ENCODE measurements around the gene INPP5D. TPM values are rescaled to one million over a fixed set of nuclear protein-coding genes. Genes with fewer than 3 reads are reported as not detected.
"Not testable (repeated sequence)": the region's sequence is repeated elsewhere in the genome, so short reads cannot be mapped to it uniquely, and the experiment has no call there.

The INPP5D gene
- total RNA-seq, 4 donors from 2014 or later: 22.8 to 55.3 (median 42.1) TPM

GRCh38 chr2:233012301-233012971 lies 47.7 kb upstream of the INPP5D start:
- H3K4me3 ChIP-seq: peak overlapping the region in 1 of 4 donors; percentile 5
- no peak for TF ChIP-seq POLR2A (IDR thresholded peaks at IDR 0.05)
- no peak for TF ChIP-seq CTCF (IDR thresholded peaks at IDR 0.05)
- no peak for TF ChIP-seq EP300 (IDR thresholded peaks at IDR 0.05)
- peak overlapping the region in 1 of 4 donors; percentile 53 for H3K27ac ChIP-seq
- H3K27me3 ChIP-seq: no peaks in the 10 kb centered on the region
- no peak for DNase-seq (ENCODE audit: low spot score in 2 of 2)
- peaks cover 0 to 13% (median 0%) of the 10 kb centered on the region in 4 donors for H3K4me1 ChIP-seq
- 52 to 60% methylated on average over 12 of the region's 12 CpGs for WGBS, 2 donors
- peaks cover 0 to 2% (median 0%) of the 10 kb centered on the region in 4 donors for H3K9me3 ChIP-seq
- no peaks in the 10 kb centered on the region for H3K36me3 ChIP-seq

- peak within 1 kb of the TSS in 1 of 4 donors; percentile 53 for H3K27ac ChIP-seq
- peaks cover 0 to 9% (median 0%) of the 10 kb centered on the region in 4 donors for H3K4me1 ChIP-seq
- DNase-seq (ENCODE audit: low spot score in 2 of 2): no peak
- peaks cover 0 to 8% (median 0%) of the 10 kb centered on the region in 4 donors for H3K9me3 ChIP-seq
- peak within 1 kb of the TSS in 1 of 4 donors; percentile 5 for H3K4me3 ChIP-seq
- TF ChIP-seq CTCF (IDR thresholded peaks at IDR 0.05) (no peak), POLR2A (IDR thresholded peaks at IDR 0.05) (no peak), EP300 (IDR thresholded peaks at IDR 0.05) (no peak)
- 82 to 84% methylated on average over 11 to 12 of the region's 12 CpGs for WGBS, 2 donors
- no peaks in the 10 kb centered on the region for H3K36me3 ChIP-seq
- no peaks in the 10 kb centered on the region for H3K27me3 ChIP-seq
Measured at GRCh38 chr2:233013027-233013461, 47.1 kb upstream of the INPP5D start, which contains the start of gene NGEF. TSS of gene NGEF (minus strand) at chr2:233013256. CDS start at chr2:232974890, 38,366 bp downstream.

- H3K27ac ChIP-seq: no peak overlapping the region
- peaks cover 0 to 14% (median 0%) of the 10 kb centered on the region in 4 donors for H3K9me3 ChIP-seq
- no peak for DNase-seq (ENCODE audit: low spot score in 2 of 2)
- H3K27me3 ChIP-seq: no peaks in the 10 kb centered on the region
- H3K4me1 ChIP-seq: peaks cover 0 to 9% (median 0%) of the 10 kb centered on the region in 4 donors
- H3K36me3 ChIP-seq: no peaks in the 10 kb centered on the region
- no peak for TF ChIP-seq POLR2A (IDR thresholded peaks at IDR 0.05)
- TF ChIP-seq CTCF (IDR thresholded peaks at IDR 0.05): no peak
- no peak for TF ChIP-seq EP300 (IDR thresholded peaks at IDR 0.05)
- WGBS, 2 donors: 94 to 100% methylated on average over 1 of the region's 1 CpG
- no peak overlapping the region for H3K4me3 ChIP-seq
Measured at GRCh38 chr2:233013650-233014049, 46.5 kb upstream of the INPP5D start.

- H3K9me3 ChIP-seq: peaks cover 0 to 15% (median 0%) of the 10 kb centered on the region in 4 donors
- H3K27ac ChIP-seq: no peak overlapping the region
- WGBS, 2 donors: 91 to 97% methylated on average over 1 of the region's 1 CpG
- H3K36me3 ChIP-seq: no peaks in the 10 kb centered on the region
- TF ChIP-seq CTCF (IDR thresholded peaks at IDR 0.05) (no peak), POLR2A (IDR thresholded peaks at IDR 0.05) (no peak), EP300 (IDR thresholded peaks at IDR 0.05) (no peak)
- H3K4me1 ChIP-seq: peaks cover 0 to 9% (median 0%) of the 10 kb centered on the region in 4 donors
- no peak for DNase-seq (ENCODE audit: low spot score in 2 of 2)
- no peak overlapping the region for H3K4me3 ChIP-seq
- H3K27me3 ChIP-seq: no peaks in the 10 kb centered on the region
Measured at GRCh38 chr2:233015019-233015645, 45.0 kb upstream of the INPP5D start.

GRCh38 chr2:233017947-233018346 lies 42.2 kb upstream of the INPP5D start:
- H3K9me3 ChIP-seq: peaks cover 0 to 15% (median 0%) of the 10 kb centered on the region in 4 donors
- H3K4me3 ChIP-seq: no peak overlapping the region
- H3K27me3 ChIP-seq: no peaks in the 10 kb centered on the region
- WGBS, 2 donors: 50 to 88% methylated on average over 1 of the region's 1 CpG
- TF ChIP-seq CTCF (IDR thresholded peaks at IDR 0.05): no peak
- TF ChIP-seq POLR2A (IDR thresholded peaks at IDR 0.05): no peak
- TF ChIP-seq EP300 (IDR thresholded peaks at IDR 0.05): no peak
- H3K4me1 ChIP-seq: no peaks in the 10 kb centered on the region
- H3K36me3 ChIP-seq: no peaks in the 10 kb centered on the region
- no peak for DNase-seq (ENCODE audit: low spot score in 2 of 2)
- H3K27ac ChIP-seq: no peak overlapping the region

- not testable (repeated sequence) for DNase-seq (ENCODE audit: low spot score in 2 of 2); H3K27me3 ChIP-seq; H3K27ac ChIP-seq; H3K4me3 ChIP-seq; H3K36me3 ChIP-seq; H3K4me1 ChIP-seq
- 90 to 92% methylated on average over 4 of the region's 4 CpGs for WGBS, 2 donors
- peaks cover 0 to 15% (median 0%) of the 10 kb centered on the region in 4 donors for H3K9me3 ChIP-seq
Measured at GRCh38 chr2:233019610-233020009, 40.5 kb upstream of the INPP5D start.
